Gastrocnemius medialis (tissue), 4 donors: ENCODE measurements around the gene EFNA5. TPM values are rescaled to one million over a fixed set of nuclear protein-coding genes. Genes with fewer than 3 reads are reported as not detected.

Source experiments
- ATAC-seq, 2 donors: fragments of 150-250 bp; one replicate each; pipeline ENCODE4 v1.9.1; 2016
- DNase-seq, 2 donors: peaks; one replicate each; pipeline ENCODE4 v3.0.0-alpha.2; 2019
- H3K27ac ChIP-seq, 4 donors: fragments of 200-600 bp; sonication (generic); 1 replicate in 1 of 4; 2 replicates in 3 of 4; pipeline ENCODE4 v1.5.1; 2016 to 2018; ENCODE audit warnings: mild to moderate bottlenecking in 2 of 4, moderate library complexity in 1 of 4
- H3K27me3 ChIP-seq, 3 donors: fragments of 200-600 bp; sonication (generic) in 2 of 3; 1 replicate in 1 of 3; 2 replicates in 2 of 3; pipeline versions ENCODE4 v1.5.1 to v1.6.0; 2016 to 2019; ENCODE audit warnings: mild to moderate bottlenecking in 1 of 3, moderate library complexity in 1 of 3
- H3K36me3 ChIP-seq, 2 donors: fragments of 200-600 bp; sonication (generic) in 1 of 2; one replicate each; pipeline ENCODE4 v1.5.1; 2017 to 2018
- H3K4me1 ChIP-seq, 2 donors: fragments of 200-600 bp; sonication (generic) in 1 of 2; one replicate each; pipeline ENCODE4 v1.5.1; 2016 to 2017; ENCODE audit warnings: mild to moderate bottlenecking in 2 of 2
- H3K4me3 ChIP-seq, 4 donors: fragments of 200-600 bp; sonication (generic) in 3 of 4; 1 replicate in 1 of 4; 2 replicates in 3 of 4; pipeline ENCODE4 v1.5.1; 2016 to 2019; ENCODE audit warnings: mild to moderate bottlenecking in 2 of 4
- H3K9me3 ChIP-seq, 3 donors: fragments of 200-600 bp; sonication (generic) in 2 of 3; 1 replicate in 1 of 3; 2 replicates in 2 of 3; pipeline ENCODE4 v1.5.1; 2016 to 2019
- CTCF ChIP-seq, 5 experiments: fragments of 450-650 bp in 3 of 5; fragments of 200-600 bp in 2 of 5; sonication (generic) in 2 of 5; IDR thresholded peaks in 4 of 5; conservative IDR thresholded peaks in 1 of 5; 1 replicate in 4 of 5; 2 replicates in 1 of 5; pipeline ENCODE4 v1.5.1; 2016 to 2019; ENCODE audit warnings: antibody characterized with exemption in 5 of 5, mild to moderate bottlenecking in 3 of 5, moderate library complexity in 3 of 5
- POLR2A ChIP-seq, 2 donors: fragments of 450-650 bp; IDR thresholded peaks; one replicate each; pipeline ENCODE4 v1.6.1; 2017; ENCODE audit warnings: antibody characterized with exemption in 2 of 2, mild to moderate bottlenecking in 2 of 2, moderate library complexity in 2 of 2
- in situ Hi-C, 4 donors: fragments of 200-750 bp; cut with MboI; loops; one replicate each; pipeline versions ENCODE4 v1.15.0 to v1.8.0; 2017; ENCODE audit warnings: low sequenced_read_pairs in 4 of 4
- intact Hi-C: fragments of 100-400 bp; cut with DNase I; formaldehyde crosslinking; loops from one replicate; pipeline ENCODE4 v1.15.1; 2023; ENCODE audit warnings: low total_unique reads
- total RNA-seq, 4 donors: library from RNA; depleted of rRNA; stranded (reverse); fragments of >200 nt; gene quantifications; one replicate each; pipeline versions ENCODE4 v1.1.0 to v1.2.3, GENCODE V29; 2016

Gene EFNA5
- total RNA-seq, 4 donors from 2014 or later = 0.15 to 0.62 (median 0.20) TPM; not detected in 1

- DNase-seq (peak in 1 of 2 donors; percentile 21), ATAC-seq (peak; percentile 34 to 58)
- Histone ChIP-seq H3K27me3 (no peaks in the 10 kb centered on the region), H3K4me3 (no peak overlapping the region), H3K36me3 (no peaks in the 10 kb centered on the region), H3K4me1 (no peaks in the 10 kb centered on the region), H3K9me3 (no peaks in the 10 kb centered on the region), H3K27ac (no peak overlapping the region)
- intact Hi-C loops (no loop called here), in situ Hi-C loops (no loop called here)
- no peak for TF ChIP-seq CTCF (IDR thresholded peaks at IDR 0.05 in 4 of 5, conservative IDR thresholded peaks at IDR 0.05 in 1 of 5)
- TF ChIP-seq POLR2A (IDR thresholded peaks at IDR 0.05) = no peak
These were observed 183.6 kb downstream of the EFNA5 start for GRCh38 chr5:107487056-107487542.

GRCh38 chr5:107486489-107486888 is 184.2 kb downstream of the EFNA5 start:
- no peak for DNase-seq
- intact Hi-C loops = no loop called here
- Histone ChIP-seq H3K4me3 (no peak overlapping the region), H3K9me3 (no peaks in the 10 kb centered on the region), H3K4me1 (no peaks in the 10 kb centered on the region), H3K27ac (no peak overlapping the region), H3K27me3 (no peaks in the 10 kb centered on the region), H3K36me3 (no peaks in the 10 kb centered on the region)
- in situ Hi-C loops = no loop called here
- ATAC-seq = no peak
- no peak for TF ChIP-seq CTCF (IDR thresholded peaks at IDR 0.05 in 4 of 5, conservative IDR thresholded peaks at IDR 0.05 in 1 of 5)
- no peak for TF ChIP-seq POLR2A (IDR thresholded peaks at IDR 0.05)

- intact Hi-C loops = no loop called here
- Histone ChIP-seq H3K4me1 (no peaks in the 10 kb centered on the region), H3K36me3 (no peaks in the 10 kb centered on the region), H3K27ac (no peak overlapping the region), H3K27me3 (no peaks in the 10 kb centered on the region), H3K9me3 (no peaks in the 10 kb centered on the region), H3K4me3 (no peak overlapping the region)
- no peak for DNase-seq
- TF ChIP-seq POLR2A (IDR thresholded peaks at IDR 0.05) = no peak
- no peak for TF ChIP-seq CTCF (IDR thresholded peaks at IDR 0.05 in 4 of 5, conservative IDR thresholded peaks at IDR 0.05 in 1 of 5)
- ATAC-seq = no peak
- in situ Hi-C loops = no loop called here
These were observed 185.6 kb downstream of the EFNA5 start for GRCh38 chr5:107485184-107485583.

GRCh38 chr5:107484281-107484680 is 186.5 kb downstream of the EFNA5 start:
- no peak overlapping the region for H3K27ac ChIP-seq
- DNase-seq (no peak), ATAC-seq (no peak)
- H3K9me3 ChIP-seq = no peaks in the 10 kb centered on the region
- in situ Hi-C loops (no loop called here), intact Hi-C loops (no loop called here)
- no peaks in the 10 kb centered on the region for H3K27me3 ChIP-seq
- no peaks in the 10 kb centered on the region for H3K4me1 ChIP-seq
- no peak overlapping the region for H3K4me3 ChIP-seq
- no peaks in the 10 kb centered on the region for H3K36me3 ChIP-seq
- TF ChIP-seq CTCF (IDR thresholded peaks at IDR 0.05 in 4 of 5, conservative IDR thresholded peaks at IDR 0.05 in 1 of 5) (no peak), POLR2A (IDR thresholded peaks at IDR 0.05) (no peak)
